Ureter (tissue), 1 donor: ENCODE measurements around the gene SYNE1. TPM values are rescaled to one million over a fixed set of nuclear protein-coding genes. Genes with fewer than 3 reads are reported as not detected.

Experiments used
- DNase-seq: peaks from one replicate; pipeline ENCODE4 v3.0.0-alpha.2; 2020; ENCODE audit warnings: low spot score
- total RNA-seq: library from RNA; stranded (reverse); gene quantifications from one replicate; pipeline ENCODE4 v1.2.4, GENCODE V29; 2023
- donor health status: DM: yes; HTN: yes; CAD: no.

Gene SYNE1
- total RNA-seq, 1 donor from 2014 or later = 197 TPM

DNA sequence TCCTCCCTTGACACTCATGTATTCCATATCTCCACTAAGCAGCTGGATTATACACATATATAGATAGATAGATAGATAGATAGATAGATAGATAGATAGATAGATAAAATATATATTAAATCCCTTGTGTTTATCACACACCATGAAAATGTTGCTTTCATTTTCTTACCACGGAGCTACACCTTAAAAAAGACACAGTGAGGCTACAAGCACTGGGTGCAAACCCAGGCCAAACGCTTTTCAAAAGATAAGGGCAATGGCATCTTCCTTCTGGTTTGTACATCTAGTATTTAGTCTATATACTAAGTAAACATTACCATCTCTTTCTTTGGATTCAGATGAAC lies 452.6 kb downstream of the SYNE1 start:
- no peak for DNase-seq

DNA sequence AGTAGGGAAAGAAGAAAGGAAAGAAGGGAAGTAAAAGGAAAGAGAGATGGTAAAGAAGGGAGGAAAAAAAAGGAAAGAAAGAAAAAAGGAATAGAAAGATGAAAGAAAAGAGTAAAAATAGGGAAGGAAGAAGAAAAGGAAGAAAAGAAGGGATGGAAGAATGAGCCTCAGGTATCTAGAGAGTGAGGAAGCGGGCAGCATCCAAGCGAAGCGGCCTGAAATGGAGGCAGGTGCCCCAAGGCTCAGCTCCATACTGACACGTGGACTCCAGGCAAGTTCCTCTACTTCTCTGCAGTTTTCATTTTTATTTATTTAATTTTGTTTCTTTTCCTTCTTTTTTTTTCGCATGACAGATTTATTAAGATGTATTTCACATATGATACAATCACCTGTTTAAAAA lies 456.6 kb downstream of the SYNE1 start:
- no peak for DNase-seq

GRCh38 chr6:152176268-152176667 lies 460.9 kb downstream of the SYNE1 start:
- no peak for DNase-seq

DNA sequence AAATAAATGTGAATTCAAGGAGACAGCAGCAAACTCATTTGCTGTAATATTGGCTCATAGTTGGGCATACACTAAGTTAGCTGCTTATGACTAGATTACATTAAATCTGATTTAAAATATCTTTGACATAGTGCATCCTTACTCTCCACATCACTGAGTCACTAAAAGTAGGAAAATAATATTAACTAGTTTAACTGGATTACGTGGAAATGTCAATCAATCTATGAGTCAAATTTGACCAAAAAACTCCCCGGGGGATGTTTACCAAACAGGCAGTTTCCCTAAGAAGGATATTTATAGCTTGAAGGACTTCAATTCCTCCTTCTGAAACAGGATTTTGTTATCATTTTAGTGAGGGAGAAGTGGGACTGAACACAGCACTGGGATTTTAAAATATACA lies 463.2 kb downstream of the SYNE1 start:
- DNase-seq = no peak

GRCh38 chr6:152173321-152173720 lies 463.8 kb downstream of the SYNE1 start:
- DNase-seq = no peak

- no peak for DNase-seq
Measured at GRCh38 chr6:152170702-152171667, 466.2 kb downstream of the SYNE1 start.

GRCh38 chr6:152170313-152170701 lies 466.9 kb downstream of the SYNE1 start:
- DNase-seq = no peak

DNA sequence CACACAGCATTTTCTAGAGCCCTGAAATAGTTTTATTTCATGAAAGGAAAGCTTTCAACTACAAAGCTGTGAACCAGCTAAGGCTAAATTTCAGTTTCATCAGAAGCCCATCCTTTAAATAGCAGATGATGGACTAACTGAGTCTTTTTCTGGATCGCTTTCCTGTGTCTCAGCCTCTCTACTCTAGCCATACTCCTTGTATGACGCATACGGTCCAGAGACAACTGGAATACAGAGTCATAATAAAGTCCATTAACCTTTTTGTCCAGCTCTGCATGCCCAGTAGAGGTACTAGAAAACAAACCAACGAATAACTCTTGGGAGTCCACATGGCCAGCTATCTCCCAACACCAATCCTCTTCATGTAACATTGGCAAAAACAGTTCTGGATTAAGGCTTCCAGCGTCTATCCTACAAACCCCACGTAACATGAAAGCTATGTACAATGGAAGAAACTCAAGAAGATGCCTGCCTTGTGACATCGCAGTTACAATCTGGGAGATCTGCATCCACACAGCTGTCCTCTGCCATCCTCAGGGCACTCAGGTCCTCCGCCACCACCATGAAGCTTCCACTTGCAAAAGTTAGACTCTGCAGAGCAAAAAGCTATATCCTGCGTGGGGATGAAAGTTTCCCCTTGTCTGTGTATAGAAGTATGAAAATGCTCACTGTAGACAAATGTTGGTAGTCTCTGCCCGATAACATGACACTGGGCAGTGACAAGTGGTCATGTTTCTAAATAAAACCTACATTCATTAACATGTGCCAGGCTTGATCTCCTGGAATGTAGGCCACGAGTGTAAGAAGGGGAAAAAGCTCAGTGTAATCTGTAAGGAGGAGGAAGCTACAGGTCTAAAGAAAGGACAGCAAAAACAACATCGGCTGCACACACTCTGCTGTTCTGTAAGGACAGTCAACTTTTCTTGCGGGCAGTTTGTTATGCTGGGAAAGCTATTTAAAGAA lies 469.2 kb downstream of the SYNE1 start:
- DNase-seq = no peak

- DNase-seq = no peak
Measured at GRCh38 chr6:152166897-152167296, 470.3 kb downstream of the SYNE1 start.

DNA sequence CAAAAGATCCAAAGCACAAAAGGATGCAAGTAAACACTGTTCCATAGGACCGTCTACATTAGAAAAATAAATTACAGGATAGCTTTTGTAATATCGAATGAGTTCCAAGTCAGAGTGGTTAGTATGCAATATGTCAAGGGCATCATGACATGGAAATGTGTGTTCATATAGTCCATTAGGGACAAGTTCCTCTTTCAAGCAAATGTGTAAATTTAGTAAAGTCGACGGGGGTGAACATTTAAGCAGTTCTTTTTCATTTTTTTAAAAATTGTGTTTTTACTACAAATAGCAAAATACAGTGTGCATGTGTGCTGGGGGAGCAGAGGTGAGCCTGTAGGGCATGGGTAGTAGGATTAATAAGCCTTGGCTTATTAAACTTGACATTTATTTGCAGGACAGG lies 470.7 kb downstream of the SYNE1 start:
- DNase-seq = no peak

- DNase-seq = no peak
Measured at GRCh38 chr6:152164957-152165356, 472.2 kb downstream of the SYNE1 start.

GRCh38 chr6:152161501-152161900 lies 475.7 kb downstream of the SYNE1 start:
- DNase-seq = no peak

DNA sequence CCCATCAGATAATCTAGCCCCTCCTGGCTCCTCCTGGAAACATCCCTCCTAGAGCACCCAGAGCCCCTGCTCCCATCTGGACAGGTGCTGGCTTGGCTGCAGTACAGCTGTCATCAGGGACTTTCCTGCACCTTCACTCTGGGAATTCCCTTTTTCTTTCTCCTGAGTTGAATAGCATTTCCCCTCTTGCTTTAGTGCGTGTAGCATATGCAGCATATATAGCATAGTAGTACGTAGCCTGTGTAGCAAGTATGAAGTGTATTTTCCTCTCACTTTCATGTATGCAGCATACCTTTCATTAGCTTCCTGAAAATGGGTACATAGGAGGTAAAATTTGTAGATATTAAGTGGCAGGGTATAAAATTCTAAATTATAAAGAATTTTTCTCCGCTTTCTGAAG lies 476.8 kb downstream of the SYNE1 start:
- no peak for DNase-seq

DNA sequence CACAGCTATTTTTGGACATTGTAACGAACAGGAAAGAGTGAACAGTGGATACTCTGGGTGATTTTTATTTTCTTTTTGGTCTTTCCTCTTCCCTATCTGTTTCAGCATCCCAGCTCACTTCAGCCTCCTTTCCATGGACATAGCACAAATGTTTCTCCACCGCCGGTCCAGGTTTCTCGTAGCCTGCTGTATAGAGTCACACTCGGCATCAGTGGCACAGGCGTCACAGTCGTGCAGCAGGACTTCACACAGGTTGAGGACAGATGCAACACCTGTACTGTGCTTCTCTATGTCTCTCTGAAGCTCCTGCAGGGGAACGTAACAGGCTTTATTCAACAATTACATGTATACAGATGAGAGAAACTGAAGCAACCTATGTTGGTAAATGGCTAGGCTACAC lies 481.4 kb downstream of the SYNE1 start:
- DNase-seq = no peak

DNA sequence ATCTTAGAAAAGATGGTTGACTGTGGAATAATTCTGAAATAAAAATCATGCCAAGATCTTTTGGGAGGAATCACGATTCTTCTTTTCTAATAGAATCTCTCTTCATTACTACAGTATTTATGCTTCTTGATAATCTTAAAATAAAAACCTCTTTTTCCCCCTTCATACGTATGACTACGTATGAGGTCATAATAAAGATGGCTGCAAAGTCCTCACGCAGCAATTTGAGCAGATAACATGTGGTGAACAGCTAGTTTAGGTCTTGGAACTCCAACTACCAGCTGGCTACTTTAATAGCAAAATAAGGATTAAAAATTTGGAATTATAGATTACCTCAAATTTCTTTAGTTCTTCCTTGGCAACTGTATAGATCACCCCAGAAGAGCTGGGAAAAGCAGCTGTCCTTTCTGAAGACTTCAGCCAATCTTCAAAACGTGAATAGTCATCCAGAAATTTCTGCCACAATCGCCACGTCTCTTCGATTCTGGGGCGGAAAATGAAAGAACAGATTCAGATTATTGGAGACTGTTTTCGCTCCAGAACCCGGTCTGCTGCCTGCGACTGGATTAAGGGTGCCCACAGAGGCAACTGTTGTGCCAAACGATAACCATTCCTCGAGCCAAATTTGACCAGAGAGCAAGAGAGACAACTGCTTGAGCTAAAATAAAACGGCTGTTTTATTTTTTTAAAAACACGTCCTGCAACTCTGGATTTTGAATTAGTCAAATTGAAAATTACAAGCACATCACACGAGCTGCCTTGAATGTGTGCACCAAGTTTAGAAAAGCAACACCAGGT lies 482.4 kb downstream of the SYNE1 start:
- DNase-seq = no peak

DNA sequence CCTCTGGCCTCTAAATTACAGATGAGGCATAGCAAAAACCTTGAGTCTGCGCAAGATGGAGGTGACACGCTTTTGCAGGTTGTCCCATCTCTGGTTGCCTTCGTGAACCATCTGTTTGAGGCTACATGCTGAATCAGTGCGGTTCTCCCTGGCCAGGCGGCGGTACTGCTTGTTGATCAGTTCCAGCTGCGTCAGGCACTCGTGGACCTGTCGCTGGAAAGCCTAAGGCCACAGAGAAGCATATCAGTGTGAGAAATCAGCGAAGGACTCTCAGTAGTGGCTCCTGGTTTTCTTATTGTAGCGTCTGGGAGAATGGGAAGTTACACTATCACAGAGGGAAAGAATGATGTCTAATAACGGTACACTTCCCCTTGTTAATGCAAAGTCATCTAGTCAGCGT lies 485.2 kb downstream of the SYNE1 start:
- DNase-seq = no peak

DNA sequence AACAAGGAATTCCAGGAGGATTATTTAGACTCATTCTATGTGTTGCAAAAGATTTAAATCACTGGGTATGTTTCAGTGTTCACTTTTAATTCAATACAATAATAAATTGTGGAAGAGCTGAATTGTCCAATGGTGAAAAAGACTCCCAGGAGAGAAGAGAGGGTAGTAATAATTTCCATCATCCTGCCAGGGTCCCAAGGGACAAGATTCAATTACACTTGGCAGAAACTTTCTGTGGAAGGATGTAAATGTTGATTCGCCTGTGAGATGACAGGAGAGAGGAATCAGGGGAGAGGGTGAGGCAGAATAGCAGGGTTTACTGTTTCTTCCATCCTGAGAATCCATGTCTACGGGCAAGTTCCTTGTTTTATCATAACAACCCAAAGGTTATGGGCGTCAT lies 487.0 kb downstream of the SYNE1 start:
- DNase-seq = no peak

DNA sequence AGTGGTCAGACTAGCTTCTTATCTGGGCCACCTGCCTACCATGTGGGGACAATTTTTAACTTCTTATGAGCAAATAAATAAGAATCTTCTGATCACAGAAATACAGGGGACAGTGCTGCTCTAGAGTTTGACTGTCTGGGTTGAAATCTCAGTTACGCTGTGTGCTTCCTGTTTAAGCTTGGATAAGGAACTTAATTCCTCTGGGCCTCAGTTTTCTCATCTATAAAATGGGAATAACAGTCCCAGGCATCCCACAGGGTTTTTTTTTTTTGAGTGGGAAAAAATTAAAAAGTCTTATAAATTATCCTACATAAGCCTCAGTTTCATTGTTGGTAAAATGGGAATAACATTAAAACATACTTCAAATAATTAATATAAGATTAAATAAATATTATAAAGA lies 488.8 kb downstream of the SYNE1 start:
- DNase-seq = no peak

GRCh38 chr6:152147269-152147668 lies 489.9 kb downstream of the SYNE1 start:
- DNase-seq = no peak

GRCh38 chr6:152146385-152146784 lies 490.8 kb downstream of the SYNE1 start:
- DNase-seq = no peak

DNA sequence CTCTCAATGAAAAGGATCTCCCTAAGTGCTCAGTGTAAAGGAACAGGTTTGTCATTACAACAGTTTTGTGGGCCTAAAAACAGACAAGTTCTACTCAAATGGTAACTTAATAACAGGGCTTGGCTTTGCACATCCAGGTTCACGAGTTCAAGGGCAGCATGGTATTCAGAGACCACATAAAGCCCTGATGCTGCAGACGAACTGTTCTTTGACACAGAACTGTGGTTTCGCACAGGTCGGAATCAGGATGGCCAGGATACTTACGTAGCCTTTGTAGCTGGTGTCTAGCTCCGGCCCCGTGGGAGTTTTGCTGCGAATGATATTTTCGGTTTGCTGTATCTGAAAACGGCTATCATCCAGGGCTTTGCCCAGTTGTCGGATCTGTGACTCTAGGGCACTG lies 493.8 kb downstream of the SYNE1 start:
- no peak for DNase-seq

GRCh38 chr6:152142105-152142504 lies 495.1 kb downstream of the SYNE1 start:
- DNase-seq = no peak
